ENCODE data around the gene PIN1. TPM values are rescaled to one million over a fixed set of nuclear protein-coding genes. Genes with fewer than 3 reads are reported as not detected.

Gene PIN1
- total and polyA plus RNA-seq, 10 of the 15 experiments (the other 5 are each of a cell fraction or from before 2014, with no cell fraction given) = 2.4 to 209 (median 71.5) TPM

GRCh38 chr19:9838324-9838723 is 3.2 kb downstream of the PIN1 start:
- ChIA-PET POLR2A (no interaction called here), RAD21 (ENCODE audit: unreplicated experiment) (no interaction called here), SMC1A (ENCODE audit: uncharacterized antibody, unreplicated experiment) (no interaction called here), CTCF (no interaction called here)
- FAIRE-seq (no peak), ATAC-seq (no peak), DNase-seq (ENCODE audit: low read depth, low spot score) (no peak)
- intact Hi-C loops (cut with micrococcal nuclease; ENCODE audit: unreplicated experiment) (no loop called here), in situ Hi-C loops (cut with MboI) (no loop called here)
- no peaks in the 10 kb centered on the region; the same call in 2 of the 3 replicates for H3K9me3 ChIP-seq (replicated peaks; ENCODE audit: control insufficient read depth, insufficient read depth, low read length)
- no peaks in the 10 kb centered on the region for H3K27me3 ChIP-seq (replicated peaks in 1 of 2; ENCODE audit: control insufficient read depth in 2 of 2, insufficient read depth in 2 of 2, low read length in 1 of 2)
- H3K4me1 ChIP-seq (ENCODE audit: control insufficient read depth, insufficient read depth, low read length) = peaks cover 7% of the 10 kb centered on the region
- no peak overlapping the region for H2AFZ ChIP-seq (ENCODE audit: control insufficient read depth, low read depth, low read length)
- H3K4me3 ChIP-seq = no peak overlapping the region
- H3K79me2 ChIP-seq (ENCODE audit: control insufficient read depth, insufficient read depth, low read length) = peaks cover 17% of the 10 kb centered on the region
- no peak overlapping the region for H3K27ac ChIP-seq (ENCODE audit: control insufficient read depth, insufficient read depth)
- BruUV-seq (replicated peaks) = no TSS peak
- H3K9ac ChIP-seq (ENCODE audit: control insufficient read depth, insufficient read depth, low read length) = no peak overlapping the region
- WGBS (ENCODE audit: insufficient coverage, insufficient replicate concordance, low lambda C conversion rate, missing lambda C conversion rate) = 93% methylated on average over 15 of the region's 15 CpGs
- H4K20me1 ChIP-seq (ENCODE audit: control insufficient read depth, insufficient read depth) = no peaks in the 10 kb centered on the region
- TF ChIP-seq ZSCAN29 (IDR thresholded peaks at IDR 0.05) = no peak
- no peak for TF ChIP-seq IRF5 (IDR thresholded peaks at IDR 0.05; ENCODE audit: borderline replicate concordance)
- no peak for TF ChIP-seq CREM (IDR thresholded peaks at IDR 0.05; ENCODE audit: low read depth)
- no peak for TF ChIP-seq RBBP5 (conservative IDR thresholded peaks at IDR 0.05)
- TF ChIP-seq RB1 (IDR thresholded peaks at IDR 0.05; ENCODE audit: borderline replicate concordance) = no peak
- no peak for TF ChIP-seq PAX5 (IDR thresholded peaks at IDR 0.05; ENCODE audit: borderline replicate concordance, low read depth, low read length)
- no peak for TF ChIP-seq NFIC (IDR thresholded peaks at IDR 0.05; ENCODE audit: low read depth, low read length)
- H3K4me2 ChIP-seq (ENCODE audit: control insufficient read depth, insufficient read depth) = no peak overlapping the region
- peaks cover 14 to 20% of the 10 kb centered on the region in 2 experiments; a peak in 3 of 4 replicates for H3K36me3 ChIP-seq (ENCODE audit: control insufficient read depth in 2 of 2, insufficient read depth in 2 of 2, low read length in 1 of 2)

- no peaks in the 10 kb centered on the region for H3K27me3 ChIP-seq (replicated peaks in 1 of 2; ENCODE audit: control insufficient read depth in 2 of 2, insufficient read depth in 2 of 2, low read length in 1 of 2)
- no peak overlapping the region for H3K4me2 ChIP-seq (ENCODE audit: control insufficient read depth, insufficient read depth)
- no peak for ATAC-seq
- intact Hi-C loops (cut with micrococcal nuclease; ENCODE audit: unreplicated experiment) (no loop called here), in situ Hi-C loops (cut with MboI) (no loop called here)
- H2AFZ ChIP-seq (ENCODE audit: control insufficient read depth, low read depth, low read length) = no peak overlapping the region
- ChIA-PET SMC1A (ENCODE audit: uncharacterized antibody, unreplicated experiment) (interaction anchor here (0.6 kb wide), 1 partner anchor 1327 kb away, joined by 3 read pairs; no protein-coding TSS in a partner anchor), POLR2A (interaction anchor here (1.0 kb wide), 1 partner anchor 12 kb away, joined by 3 read pairs; the partner anchor contains the start of gene UBL5), RAD21 (ENCODE audit: unreplicated experiment) (no interaction called here), CTCF (interaction anchor here (0.6 kb wide), 1 partner anchor 167 kb away, joined by 3 read pairs; no protein-coding TSS in a partner anchor)
- no TSS peak for BruUV-seq (replicated peaks)
- no peak for FAIRE-seq
- H3K9ac ChIP-seq (ENCODE audit: control insufficient read depth, insufficient read depth, low read length) = no peak overlapping the region
- peaks cover 17% of the 10 kb centered on the region for H3K79me2 ChIP-seq (ENCODE audit: control insufficient read depth, insufficient read depth, low read length)
- H3K9me3 ChIP-seq (replicated peaks; ENCODE audit: control insufficient read depth, insufficient read depth, low read length) = no peaks in the 10 kb centered on the region; the same call in 2 of the 3 replicates
- DNase-seq (ENCODE audit: low read depth, low spot score) = no peak
- WGBS (ENCODE audit: insufficient coverage, insufficient replicate concordance, low lambda C conversion rate, missing lambda C conversion rate) = 83% methylated on average over 1 of the region's 1 CpG
- peaks cover 7% of the 10 kb centered on the region for H3K4me1 ChIP-seq (ENCODE audit: control insufficient read depth, insufficient read depth, low read length)
- no peak overlapping the region for H3K4me3 ChIP-seq
- no peak overlapping the region for H3K27ac ChIP-seq (ENCODE audit: control insufficient read depth, insufficient read depth)
- no peaks in the 10 kb centered on the region for H4K20me1 ChIP-seq (ENCODE audit: control insufficient read depth, insufficient read depth)
- H3K36me3 ChIP-seq (ENCODE audit: control insufficient read depth in 2 of 2, insufficient read depth in 2 of 2, low read length in 1 of 2) = peaks cover 18 to 24% of the 10 kb centered on the region in 2 experiments; a peak in 3 of 4 replicates
- no peak for TF ChIP-seq NRF1 (conservative IDR thresholded peaks at IDR 0.05; ENCODE audit: low read depth, low read length)
- TF ChIP-seq ZBED1 (IDR thresholded peaks at IDR 0.05; ENCODE audit: borderline replicate concordance) = no peak
- no peak for TF ChIP-seq BCLAF1 (IDR thresholded peaks at IDR 0.05)
- TF ChIP-seq FOXK2 (IDR thresholded peaks at IDR 0.05) = no peak
- no peak for TF ChIP-seq STAT3 (IDR thresholded peaks at IDR 0.05; ENCODE audit: low read depth, low read length)
- TF ChIP-seq NBN (IDR thresholded peaks at IDR 0.05) = no peak
- TF ChIP-seq SMAD5 (IDR thresholded peaks at IDR 0.05; ENCODE audit: low read depth) = no peak
- TF ChIP-seq ATF2 (IDR thresholded peaks at IDR 0.05; ENCODE audit: low read length) = no peak
These were observed 4.3 kb downstream of the PIN1 start for GRCh38 chr19:9839415-9839814.
